Kidney epithelial cell (primary cell): Measurements from ENCODE around the gene PRRG2. TPM values are rescaled to one million over a fixed set of nuclear protein-coding genes. Genes with fewer than 3 reads are reported as not detected.

Experiments
- DNase-seq: peaks from one replicate; pipeline ENCODE4 v3.0.0-alpha.2; 2010; ENCODE audit warnings: low read depth
- H3K27me3 ChIP-seq: 2 replicates; pipeline ENCODE4 v1.6.0; 2011; ENCODE audit warnings: low read length; ENCODE audit not compliant: control insufficient read depth, insufficient read depth
- H3K36me3 ChIP-seq: 2 replicates; pipeline ENCODE4 v1.5.1; 2011; ENCODE audit warnings: low read length; ENCODE audit not compliant: control insufficient read depth, insufficient read depth
- H3K4me3 ChIP-seq: 2 replicates; pipeline ENCODE4 v1.5.1; 2011; ENCODE audit warnings: low read depth, mild to moderate bottlenecking, control low read depth, low read length
- total RNA-seq: library from RNA; depleted of rRNA; stranded (reverse); fragments of >200 nt; gene quantifications from 2 replicates; pipeline ENCODE4 v1.2.3, GENCODE V29; 2015
- TF ChIP-seq, protein P1 (sequence below): IDR thresholded peaks from 2 replicates; pipeline ENCODE4 v1.5.1; 2011; ENCODE audit warnings: mild to moderate bottlenecking, moderate library complexity, low read length, control low read depth, inconsistent platforms; ENCODE audit not compliant: insufficient read depth, poor library complexity, severe bottlenecking

PRRG2 gene
- total RNA-seq, 1 donor from 2014 or later: 5.4 TPM

DNA sequence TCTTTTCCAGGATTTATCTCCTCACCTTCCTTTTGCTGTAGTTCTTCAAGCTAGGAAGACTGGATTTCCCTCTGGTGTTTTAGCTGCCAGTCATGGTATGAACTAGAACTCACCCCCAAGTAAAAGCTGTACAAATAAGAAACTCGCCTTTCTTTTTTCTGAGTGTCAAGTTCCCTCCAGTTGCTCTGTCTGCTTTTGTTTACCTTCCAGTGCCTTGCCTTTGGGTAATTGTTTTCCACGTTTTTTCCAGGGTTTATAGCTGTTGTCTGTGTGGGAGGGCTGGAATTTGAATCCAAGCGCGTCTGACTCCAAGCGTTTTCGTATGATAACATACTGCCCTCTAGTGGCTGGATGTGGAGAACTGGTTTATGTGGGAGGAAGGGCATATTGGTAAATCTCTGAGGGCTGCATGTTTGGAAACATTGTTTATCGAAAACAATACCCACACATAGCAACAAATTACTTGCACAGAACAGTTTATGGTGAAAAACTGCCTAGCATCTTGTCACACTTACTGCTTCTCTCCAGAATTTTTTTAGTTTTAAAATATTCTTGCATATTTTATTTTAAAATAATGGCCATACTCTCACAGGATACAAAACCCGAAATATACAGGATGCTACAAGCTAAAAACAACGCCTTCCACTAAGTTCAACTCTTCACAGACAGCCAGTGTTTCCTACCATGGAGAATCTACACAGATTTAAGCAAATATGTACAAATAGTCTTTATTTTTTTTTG is 34.1 kb upstream of the PRRG2 start:
- DNase-seq: peak; percentile 54
- Histone ChIP-seq H3K4me3 (no peak overlapping the region), H3K27me3 (no peaks in the 10 kb centered on the region), H3K36me3 (no peaks in the 10 kb centered on the region)
- TF ChIP-seq, protein P1, sequence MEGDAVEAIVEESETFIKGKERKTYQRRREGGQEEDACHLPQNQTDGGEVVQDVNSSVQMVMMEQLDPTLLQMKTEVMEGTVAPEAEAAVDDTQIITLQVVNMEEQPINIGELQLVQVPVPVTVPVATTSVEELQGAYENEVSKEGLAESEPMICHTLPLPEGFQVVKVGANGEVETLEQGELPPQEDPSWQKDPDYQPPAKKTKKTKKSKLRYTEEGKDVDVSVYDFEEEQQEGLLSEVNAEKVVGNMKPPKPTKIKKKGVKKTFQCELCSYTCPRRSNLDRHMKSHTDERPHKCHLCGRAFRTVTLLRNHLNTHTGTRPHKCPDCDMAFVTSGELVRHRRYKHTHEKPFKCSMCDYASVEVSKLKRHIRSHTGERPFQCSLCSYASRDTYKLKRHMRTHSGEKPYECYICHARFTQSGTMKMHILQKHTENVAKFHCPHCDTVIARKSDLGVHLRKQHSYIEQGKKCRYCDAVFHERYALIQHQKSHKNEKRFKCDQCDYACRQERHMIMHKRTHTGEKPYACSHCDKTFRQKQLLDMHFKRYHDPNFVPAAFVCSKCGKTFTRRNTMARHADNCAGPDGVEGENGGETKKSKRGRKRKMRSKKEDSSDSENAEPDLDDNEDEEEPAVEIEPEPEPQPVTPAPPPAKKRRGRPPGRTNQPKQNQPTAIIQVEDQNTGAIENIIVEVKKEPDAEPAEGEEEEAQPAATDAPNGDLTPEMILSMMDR: peak; percentile 73

DNA sequence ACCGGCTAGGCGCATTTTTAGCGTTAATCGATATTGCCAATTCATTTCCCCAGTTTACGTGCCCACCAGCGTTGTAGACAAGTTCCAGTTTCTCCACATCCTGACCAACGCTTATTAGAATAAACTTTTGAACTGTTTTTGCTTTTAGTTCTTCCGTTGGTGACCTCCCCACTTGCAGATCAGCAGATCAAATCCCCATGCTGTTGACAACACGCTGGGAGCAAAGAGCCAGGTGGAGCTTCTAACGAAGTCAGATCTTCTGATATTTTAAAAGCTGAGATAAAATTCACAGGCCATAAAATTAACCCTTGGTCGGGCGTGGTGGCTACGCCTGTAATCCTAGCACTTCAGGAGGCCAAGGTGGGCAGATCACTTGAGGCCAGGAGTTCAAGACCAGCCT is 32.1 kb upstream of the PRRG2 start:
- no peaks in the 10 kb centered on the region for H3K36me3 ChIP-seq
- no peak overlapping the region for H3K4me3 ChIP-seq
- no peak for DNase-seq
- TF ChIP-seq, protein P1: no peak
- no peaks in the 10 kb centered on the region for H3K27me3 ChIP-seq

DNA sequence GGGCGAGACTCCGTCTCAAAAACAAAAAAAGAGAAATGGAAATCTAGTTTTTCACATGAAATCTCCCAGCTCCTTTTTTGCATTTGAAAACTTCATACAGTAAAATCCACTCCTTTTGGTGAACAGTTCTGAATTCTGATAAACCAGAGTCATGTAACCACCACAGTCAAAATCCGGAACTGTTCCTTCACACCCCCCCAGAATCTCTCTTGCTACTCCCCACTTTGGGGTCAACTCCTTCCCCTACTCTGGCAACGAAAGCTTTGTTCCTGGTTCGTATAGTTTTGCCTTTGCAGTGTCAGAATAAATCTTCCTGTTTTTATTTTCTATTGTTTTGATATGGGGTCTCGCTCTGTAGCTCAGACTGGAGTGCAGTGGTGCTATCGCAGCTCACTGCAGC is 29.6 kb upstream of the PRRG2 start:
- Histone ChIP-seq H3K27me3 (no peaks in the 10 kb centered on the region), H3K36me3 (no peaks in the 10 kb centered on the region), H3K4me3 (no peak overlapping the region)
- DNase-seq: no peak
- TF ChIP-seq, protein P1: no peak

DNA sequence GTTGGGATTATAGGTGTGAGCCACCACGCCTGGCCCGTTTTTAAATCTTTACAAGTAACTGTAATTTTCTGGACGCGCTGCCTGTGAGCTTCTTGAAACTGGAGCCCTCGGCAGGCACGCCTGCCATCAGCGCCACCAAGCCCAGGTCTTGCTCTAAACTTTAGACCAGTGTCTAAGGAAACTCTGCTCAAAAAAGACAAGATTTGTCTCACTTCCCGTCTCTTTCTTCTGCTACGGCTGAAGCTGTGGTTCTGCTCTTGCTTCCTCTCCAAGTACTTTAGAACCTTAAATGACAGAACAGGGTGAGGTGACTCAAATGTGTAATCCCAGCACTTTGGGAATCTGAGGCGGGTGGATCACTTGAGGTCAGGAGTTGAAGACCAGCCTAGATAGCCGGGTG is 28.4 kb upstream of the PRRG2 start:
- H3K27me3 ChIP-seq: no peaks in the 10 kb centered on the region
- peaks cover 3% of the 10 kb centered on the region for H3K36me3 ChIP-seq
- TF ChIP-seq, protein P1: no peak
- DNase-seq: no peak
- H3K4me3 ChIP-seq: no peak overlapping the region

DNA sequence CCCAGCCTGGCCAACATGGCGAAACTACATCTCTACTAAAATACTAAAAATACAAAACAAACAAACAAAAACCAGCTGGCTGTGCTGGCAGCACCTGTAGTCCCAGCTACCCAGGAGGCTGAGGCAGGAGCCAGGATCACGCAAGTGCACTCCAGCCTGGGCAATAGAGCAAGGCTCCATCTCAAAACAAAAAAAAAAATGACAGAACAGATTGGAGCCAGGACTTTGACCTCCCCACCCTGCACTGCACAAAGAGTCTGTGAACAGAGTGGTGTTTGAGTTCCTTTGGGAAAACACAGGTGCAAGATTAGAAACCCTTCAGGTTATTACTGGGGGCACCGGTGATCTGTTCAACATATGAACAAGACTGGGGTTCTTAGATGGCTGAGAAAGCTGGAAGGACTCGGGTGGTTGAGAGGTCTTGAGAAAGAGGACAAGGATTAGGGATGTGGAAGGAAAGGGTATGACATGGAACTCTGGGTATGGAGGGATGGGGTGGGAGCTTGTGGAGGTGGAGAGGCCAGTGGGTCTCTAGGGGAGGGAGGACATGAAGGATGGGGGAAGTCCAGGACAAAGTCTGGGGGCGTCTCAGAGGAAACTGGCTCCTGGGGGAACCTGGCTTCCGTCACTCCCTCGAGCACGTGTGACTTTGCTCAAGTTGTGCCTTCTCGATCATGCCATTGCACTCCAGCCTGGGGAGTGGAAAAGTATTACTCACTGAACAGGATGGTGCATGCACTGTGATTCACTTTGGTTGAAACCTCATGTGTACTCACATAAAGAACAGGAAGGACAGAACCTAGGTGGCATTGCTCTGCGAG is 27.5 kb upstream of the PRRG2 start:
- H3K4me3 ChIP-seq: no peak overlapping the region
- DNase-seq: no peak

More for the DNA sequence above, 27.5 kb upstream of the PRRG2 start:
- Histone ChIP-seq H3K27me3 (no peaks in the 10 kb centered on the region), H3K36me3 (peaks cover 5% of the 10 kb centered on the region)
- TF ChIP-seq, protein P1: no peak
